SHP77 (cell line): ENCODE data around the gene TANC1.

ENCODE experiments used
- DNase-seq, 2 experiments: peaks; one replicate each; lab custom pipeline; 2025; lab: John Stamatoyannopoulos, UW

Gene TANC1

DNA sequence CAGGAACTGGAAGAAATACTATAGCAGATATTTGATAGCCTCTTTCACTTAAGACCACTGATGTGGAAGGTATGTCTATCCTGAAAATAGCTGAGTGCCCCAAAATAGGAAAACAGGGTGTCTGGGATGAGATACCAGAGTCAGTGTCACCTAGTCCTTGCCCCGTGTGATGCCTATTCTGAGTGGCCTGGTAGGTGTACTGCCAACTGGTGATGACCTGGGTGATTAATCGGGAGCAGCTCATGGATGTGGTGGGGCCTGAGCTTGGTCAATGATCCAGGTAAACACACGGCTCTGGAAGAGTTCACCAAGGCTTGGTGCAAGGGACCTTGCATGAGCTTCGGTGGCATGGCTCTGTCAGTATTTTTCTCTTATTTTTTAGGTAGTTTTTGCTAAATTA is 95.2 kb downstream of the TANC1 start:
- no peak for DNase-seq

DNA sequence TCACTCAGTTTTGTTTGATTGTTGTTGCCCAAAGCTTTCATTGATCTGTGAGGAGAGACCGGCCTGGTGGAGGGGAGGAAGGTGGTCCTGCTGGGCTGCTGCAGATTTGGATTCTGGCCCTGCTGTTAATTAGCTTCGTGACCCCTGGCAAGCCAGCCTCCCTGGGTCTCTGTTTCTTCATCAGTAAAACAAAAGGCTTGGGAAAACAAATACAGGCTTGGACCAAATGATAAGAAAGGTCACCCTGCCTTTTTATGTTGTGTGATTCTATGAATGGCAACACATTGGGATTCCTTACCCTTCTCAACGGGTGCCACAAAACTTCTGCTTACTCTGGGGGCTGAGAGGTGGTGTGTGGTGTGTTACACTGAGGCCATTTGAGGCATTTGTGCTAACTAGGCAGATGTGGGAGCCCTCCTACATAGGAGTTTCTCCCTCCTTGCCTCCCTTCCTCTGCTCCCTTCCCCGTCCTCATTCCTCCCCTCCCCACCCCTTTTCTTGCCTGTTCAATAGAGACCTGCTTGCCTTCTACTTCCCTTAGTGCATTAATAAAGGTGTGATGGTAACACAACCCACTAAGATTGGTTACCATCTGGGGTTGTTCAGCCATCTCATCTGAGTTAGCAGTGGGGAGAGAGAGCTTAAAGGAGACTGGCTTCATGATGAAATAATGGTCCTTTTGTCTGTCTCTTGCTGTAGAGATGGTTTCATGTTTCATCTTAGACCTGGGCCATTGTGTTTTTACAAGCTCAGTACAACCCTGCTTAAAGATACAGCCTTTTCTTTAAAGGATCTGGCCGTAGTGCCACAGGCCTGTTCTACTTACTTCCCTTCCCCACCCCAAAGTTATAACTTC is 96.2 kb downstream of the TANC1 start:
- no peak for DNase-seq

DNA sequence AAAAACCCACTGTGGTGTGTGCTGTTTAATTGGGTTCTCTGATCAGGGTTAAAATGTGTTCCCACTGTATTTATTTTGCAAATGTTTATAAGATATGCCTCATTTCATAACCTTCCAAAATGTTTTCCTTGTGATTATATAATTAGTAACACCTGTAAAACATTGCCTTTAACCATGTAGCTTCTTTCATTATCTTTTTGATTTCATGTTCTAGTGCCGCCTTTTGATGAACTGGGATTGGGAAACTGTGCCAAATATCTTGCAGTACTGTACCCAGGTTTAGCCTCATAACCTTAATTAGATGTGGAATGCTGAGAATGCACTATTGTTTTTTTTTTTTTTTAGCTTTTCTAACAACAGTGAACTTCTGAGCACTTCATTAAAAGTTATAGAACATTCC is 96.9 kb downstream of the TANC1 start:
- DNase-seq = no peak

DNA sequence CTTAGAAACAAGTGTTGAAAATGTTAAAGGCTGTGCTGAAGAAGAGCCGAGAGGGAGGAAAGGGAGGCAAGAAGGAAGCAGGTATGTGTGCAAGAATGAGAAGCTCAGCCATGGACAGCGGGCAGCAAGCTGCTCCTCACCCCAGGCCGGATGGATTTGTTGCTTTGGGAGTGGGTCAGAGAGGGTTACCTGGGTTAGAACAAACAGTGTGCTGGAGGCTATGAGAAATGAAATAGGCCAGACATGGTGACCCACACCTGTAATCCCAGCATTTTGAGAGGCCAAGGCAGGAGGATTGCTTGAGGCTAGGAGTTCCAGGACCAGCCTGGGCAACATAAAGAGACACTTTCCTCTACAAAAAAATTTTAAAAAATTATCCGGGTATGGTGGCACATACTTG is 97.5 kb downstream of the TANC1 start:
- no peak for DNase-seq

DNA sequence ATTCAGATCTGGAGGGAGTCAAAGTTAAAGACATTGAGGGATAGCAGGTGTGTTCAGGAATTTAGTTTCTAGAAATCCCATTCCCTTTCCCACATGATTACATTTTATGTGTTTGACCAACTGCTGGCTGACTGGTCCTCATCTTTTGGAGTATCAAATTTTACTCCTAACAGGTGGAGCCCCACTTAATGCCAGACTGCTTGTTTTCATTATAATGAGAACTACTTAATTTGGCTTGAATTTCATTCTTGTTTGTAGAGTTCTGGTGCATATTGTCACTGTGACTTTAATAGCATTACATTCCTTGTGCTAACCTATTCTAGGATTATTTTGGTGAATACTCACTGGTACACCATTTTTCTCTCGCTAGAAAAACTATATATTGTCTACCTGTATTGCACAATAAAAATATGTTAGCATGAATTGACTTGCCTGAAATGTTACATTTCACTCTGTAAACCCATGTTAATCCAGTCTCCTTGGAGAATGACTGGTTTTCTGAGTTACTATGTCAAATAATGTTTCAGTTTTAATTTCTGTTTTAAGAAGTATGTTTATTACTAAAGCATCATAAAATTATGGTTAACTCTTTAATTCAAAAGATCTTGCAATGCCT is 98.2 kb downstream of the TANC1 start:
- DNase-seq = no peak

DNA sequence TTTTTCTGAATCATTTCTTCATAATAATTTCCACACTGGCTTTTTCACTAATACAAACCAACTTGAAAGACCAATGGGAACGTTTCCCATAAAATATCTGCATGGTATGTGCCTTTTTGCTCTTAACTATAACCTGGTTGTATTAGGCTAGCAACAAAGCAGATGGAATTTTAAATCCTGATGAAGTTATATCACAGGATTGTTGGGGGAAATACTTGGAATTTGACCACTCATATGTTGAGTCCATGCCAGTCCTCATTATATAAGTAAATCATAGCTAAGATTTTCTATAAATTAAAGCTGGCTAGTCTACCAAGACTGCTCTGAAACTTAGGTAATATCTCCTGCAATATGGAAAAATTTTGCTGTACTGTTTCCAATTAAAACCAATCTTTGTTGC is 99.5 kb downstream of the TANC1 start:
- DNase-seq = no peak

DNA sequence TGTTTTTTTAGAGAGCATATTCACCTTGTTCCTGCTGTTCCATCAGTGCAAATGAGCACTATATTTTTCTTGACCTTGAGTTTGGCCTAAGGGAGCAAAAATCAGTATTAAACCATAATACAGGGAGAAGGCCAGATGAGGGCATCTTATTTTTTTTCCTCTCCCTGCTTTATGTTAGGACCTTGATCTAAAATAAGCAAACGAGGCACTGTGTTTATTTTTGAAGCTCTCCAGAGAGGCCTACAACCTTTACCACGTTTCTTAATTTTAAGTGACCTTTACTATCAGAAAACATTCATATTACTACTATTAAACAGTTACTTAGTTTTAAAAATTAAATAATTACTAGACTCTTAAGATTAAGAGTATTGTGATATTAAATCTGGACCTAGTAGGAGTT is 100.8 kb downstream of the TANC1 start:
- no peak for DNase-seq

DNA sequence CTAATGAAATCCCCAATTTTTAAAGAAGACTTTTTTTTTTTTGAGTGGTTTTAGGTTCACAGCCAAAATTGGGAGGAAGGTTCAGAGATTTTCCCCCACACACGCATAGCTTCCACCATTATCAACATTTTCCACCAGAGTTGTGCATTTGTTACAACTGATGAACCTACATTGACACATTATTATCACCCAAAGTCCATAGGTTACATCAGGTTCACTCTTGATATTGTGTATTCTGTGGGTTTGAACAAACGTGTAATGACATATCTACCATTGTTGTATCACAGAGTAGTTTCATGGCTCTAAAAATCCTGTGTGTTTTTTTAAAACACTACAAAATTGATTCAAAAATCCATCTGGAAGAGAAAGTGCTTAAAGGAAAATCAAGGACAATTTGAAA is 101.8 kb downstream of the TANC1 start:
- no peak for DNase-seq

DNA sequence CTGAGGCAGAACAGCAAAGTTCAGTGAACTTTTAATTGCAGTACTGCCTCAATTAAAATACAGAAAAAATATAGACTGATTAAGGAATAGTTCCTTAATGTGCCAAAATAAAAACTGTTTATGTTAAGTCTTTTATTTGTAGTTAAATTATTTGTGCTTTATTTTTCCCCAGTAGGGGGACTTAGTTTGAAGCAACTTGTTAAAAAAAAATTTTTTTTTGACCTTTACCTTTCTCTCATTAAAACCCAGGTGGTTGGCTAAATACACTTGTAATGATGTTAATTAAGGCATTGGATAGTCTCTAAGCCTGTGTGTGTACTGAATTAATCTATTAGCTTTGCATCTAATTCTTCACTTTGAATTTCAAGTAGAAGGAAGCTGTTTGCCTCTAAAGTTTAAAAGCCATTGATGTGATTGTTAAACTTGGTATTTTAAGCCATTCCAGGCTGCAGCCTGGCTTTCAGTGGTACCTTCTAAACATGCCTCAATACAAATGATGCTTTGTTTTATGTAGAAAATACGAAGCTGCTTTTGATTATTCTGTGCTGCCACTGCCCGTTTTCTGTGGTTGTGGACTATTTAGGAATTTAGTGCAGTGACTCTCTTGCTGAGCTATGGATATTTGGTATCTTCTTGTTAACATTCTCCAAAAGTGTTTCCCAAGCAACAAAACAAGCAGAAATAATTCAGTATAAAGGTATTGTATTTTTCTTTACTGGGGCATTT is 102.9 kb downstream of the TANC1 start:
- no peak for DNase-seq

DNA sequence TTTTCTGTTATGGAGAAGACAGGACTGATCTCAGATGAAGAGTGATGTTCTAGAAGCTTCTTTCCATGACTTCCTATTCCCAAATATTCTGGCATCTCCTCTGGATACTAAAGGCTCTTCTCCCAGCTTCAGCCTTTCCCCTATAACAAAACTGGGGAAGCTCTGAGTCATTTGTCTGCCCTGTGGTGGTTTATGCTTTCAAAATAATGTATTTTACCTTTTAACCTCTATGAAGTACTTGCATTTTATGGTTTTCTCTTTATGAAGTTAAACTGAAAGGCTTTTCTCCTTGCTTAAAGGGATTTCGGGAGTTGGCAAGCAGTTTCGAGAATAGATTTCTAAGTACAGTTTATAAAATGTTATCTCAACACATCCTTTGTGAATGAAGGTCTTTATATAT is 104.4 kb downstream of the TANC1 start:
- DNase-seq = no peak

DNA sequence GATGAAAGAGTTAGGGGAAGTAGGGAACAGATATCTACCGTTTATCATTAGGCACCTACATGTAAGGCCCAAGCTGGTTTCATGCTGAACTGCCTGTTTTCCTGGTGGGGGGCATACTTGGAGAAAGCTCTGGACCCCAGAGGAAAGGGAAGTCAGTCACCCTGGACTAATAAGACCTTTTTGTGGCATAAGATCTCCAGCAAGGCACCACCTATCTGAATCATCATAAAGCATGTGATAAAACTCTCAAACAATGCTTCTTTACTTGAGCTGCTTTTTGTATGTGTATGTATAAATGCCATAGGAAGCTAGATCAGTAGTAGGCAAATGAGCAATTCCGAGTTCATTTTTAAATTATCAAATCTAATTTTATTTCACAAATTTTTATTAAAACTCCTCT is 104.8 kb downstream of the TANC1 start:
- no peak for DNase-seq

DNA sequence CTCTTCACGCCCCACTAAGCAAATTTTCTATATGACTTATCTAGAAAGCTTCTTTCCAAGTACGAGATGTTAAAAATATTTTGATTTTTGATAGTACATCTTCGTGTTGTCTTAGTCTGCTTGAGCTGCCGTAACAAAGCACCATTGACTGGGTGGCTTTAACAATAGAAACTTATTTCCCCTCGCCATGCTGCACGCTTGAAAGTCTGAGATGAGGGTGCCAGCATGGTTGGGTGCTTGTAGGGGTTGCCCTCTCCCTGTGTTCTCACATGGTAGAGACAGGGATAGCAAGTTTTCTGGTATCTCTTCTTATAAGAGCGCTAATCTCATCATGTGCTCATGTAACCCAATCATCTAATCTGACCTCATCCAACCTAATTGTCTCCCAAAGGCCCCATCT is 106.2 kb downstream of the TANC1 start:
- no peak for DNase-seq

DNA sequence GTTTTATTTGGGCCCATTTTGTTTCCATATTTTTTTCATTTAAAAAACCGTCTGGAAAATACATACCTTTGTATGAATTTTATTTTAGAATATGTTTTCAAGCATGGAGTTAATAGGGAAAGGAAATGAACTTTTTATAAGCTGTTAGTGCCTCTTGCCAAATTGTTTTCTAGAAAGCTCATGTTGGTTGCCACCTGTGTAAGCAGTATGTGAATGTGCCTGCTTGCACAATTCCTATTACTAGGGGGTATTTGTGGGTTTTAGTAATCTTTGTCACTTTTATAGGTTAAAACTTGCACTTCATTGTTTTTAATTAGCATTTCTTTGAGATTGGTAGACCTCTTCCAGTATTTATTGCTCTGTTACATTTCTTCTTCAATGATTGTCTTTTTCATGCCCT is 107.3 kb downstream of the TANC1 start:
- DNase-seq = no peak

DNA sequence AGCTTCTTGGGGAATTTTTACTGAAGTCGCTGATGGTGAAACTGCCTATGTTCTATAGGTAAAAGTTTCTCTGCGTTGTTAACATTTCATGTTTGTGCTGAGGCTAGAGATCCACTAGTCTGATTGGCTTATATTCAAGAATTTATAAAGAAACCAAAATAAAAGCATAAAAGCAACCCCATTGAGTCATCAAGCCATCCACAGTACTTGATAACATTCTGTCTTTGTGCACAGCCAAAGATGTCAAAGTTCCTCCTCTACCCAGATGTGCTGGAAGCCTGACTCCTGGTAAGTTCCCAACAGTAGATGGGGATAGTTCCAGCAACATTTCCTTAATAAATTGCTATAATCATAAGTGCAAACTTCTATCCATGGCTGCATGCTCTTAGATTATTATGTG is 107.8 kb downstream of the TANC1 start:
- no peak for DNase-seq

DNA sequence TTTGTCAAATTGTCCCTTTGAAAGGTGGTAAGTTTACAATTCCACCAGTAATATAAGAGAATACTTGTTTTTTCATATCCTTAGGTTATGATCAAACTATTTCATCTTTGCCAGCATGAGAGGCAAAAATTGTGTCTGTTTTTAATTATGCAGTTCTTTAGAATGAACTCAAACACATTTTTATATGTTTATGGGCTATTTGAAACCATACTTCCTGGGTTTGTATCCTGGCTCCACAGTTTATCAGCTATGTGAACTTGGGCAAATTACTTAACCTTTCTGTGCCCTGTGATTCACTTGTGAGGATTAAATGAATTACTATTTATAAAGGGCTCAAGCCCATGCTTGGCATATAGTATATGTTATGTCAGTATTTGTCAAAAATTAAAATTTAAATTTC is 109.4 kb downstream of the TANC1 start:
- DNase-seq = no peak

DNA sequence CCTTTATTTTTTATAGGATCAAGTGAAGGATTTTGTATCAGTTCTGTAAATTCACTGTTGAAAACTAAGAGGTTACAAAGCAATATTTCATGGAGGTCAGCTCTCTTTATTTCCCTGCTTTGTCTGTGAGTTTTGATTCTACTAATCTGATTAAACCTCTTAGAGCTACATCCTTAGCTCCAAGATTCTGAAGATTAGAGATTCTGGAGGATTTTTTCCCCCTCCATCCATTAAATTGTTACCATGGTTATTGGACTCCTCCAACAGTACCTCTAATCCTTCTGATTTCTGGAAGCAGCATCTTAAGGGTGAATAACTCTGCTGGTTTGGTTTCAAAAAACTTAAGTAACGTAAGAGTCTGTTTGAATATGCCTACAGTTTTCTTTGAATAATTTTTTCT is 110.0 kb downstream of the TANC1 start:
- no peak for DNase-seq

DNA sequence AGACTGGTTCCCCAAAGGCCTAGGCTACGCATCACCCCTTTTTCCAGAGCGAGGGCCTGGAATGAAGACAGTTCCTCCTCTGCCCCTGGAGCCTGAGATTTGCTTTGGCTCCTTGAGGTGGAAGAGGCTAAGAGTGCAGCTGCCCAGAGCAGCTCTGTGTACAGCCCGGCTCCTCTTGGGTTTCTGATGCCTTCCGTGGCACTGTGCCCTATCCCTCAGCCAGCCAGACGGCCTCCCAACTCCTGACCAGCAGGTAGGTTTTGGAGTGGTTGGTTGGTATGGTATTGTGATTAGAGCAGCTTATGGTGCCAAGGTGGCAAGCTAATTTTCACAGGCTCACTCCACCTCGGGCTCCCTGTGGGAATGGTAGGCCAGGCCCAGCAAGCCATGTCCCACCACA is 112.2 kb downstream of the TANC1 start:
- DNase-seq = no peak

DNA sequence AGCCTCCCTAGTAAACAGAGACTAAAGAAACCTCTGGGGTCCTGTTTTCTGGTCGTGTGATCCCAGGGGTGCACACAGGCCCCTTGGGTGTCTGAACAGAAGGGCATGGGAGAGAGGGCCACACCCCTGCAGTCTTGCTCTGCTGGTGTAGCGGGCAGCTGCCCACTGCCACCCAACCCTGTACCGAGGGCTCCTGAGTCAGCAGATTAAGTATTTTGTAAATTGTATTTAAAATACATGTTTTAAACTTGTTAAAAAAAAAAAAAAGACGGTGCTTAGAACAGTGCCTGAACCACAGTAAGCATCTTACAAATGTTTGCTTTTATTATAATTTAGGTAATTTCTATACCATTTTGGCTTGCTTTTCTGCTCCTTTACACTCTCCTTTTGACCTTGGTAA is 113.7 kb downstream of the TANC1 start:
- no peak for DNase-seq

DNA sequence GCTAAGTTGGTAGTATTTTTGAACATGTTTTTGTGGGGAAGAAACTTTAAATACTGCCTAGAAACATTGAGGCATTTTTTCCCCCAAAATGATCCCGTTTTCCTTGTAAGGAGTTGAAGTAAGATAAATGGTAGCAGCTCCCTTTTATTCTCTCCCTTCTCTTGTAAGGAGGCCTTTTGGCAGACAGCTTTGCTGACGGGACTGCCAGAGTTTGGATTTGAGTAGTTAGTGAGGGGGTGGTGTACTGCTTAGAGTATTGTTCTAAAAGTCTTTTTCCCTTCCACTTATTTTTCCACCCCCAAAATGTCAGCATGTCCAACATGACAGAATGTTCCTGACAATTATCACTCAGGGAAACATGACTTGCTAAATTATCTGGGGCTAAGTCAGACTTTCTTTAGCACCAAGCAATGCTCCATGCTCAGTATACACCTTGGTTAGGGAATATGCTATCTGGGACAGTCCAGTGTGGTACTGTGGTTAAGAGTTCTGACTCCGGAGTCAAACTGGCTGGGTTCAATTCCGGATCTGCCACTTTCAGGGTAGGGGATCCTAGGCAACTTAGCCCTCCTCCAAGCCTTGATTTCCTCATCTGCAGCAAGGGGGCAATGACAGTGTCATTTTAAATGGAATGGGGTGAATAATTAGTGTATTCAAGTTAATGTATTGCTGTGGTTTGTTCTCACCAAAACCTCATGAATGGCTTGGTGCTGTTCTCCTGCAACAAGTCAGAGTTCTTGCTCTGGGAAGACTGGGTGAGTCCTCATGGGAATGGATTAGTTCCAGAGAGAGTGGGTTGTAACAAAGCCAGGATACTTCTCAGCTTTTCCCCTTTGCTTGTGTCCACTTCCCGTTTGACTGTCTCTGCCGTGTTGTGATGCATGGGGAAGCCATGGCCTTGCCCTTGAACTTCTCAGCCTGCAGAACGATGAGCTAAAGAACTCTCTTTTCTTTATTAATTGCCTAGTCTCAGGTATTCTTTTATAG is 116.2 kb downstream of the TANC1 start:
- DNase-seq = no peak

DNA sequence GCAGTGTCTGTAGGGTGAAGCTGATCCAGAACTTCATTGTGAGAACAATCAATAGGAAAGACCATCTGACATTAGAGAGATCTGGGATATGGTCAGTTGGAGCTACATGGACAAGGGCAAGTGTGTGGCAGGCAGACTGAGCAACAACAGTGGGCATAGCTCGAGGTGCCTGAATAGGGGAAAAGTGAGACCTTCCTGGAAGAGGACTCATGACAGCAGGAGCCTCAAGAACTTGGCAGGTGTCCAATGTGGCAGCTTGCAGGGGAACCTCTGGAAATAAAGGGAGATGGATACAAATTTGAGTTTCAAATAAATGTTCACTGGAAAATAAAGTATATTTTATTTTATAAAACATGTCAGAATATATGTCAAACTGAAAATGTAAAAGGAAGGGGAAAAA is 117.9 kb downstream of the TANC1 start:
- no peak for DNase-seq

DNA sequence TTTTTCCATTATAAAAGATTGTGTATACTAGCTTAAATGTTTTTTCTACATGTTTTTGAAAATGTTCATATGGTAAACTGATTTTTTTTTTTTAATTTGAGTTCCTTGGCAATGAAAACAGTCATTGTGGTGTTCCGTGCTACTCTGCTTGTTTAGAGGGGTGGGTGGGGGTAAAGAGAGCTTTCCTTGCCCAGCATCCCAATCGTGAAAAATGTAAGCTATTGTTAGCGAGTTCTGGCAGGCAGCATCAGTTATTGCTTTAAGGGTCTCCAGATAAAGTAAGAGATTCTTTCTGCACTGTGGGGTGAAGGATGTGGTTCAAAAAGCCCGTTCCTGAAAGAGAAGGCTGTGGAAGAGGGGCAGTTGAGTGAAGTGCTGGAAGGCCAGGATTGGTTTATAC is 118.4 kb downstream of the TANC1 start:
- DNase-seq = no peak

DNA sequence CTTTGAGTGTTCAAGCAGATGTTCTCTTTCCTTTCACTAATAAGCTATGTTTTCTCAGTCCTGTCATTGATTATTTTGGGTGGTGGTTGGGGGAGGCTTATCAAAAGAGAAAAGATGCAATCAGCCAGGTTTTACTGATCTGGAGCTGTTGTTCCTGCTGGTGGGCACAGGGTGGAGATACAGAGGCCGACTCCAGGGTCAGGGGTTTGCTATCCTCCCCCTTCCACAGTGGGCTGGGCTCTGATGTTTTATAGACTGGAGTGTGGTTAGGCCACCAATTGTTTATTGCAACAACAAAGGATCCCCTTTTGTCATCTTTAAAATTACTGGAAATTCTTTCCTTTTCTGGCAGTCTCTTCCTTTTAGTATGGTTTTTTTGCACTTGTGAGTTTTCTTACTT is 120.5 kb downstream of the TANC1 start:
- no peak for DNase-seq
